ENCODE measurements around the gene PPP3CA. TPM values are rescaled to one million over a fixed set of nuclear protein-coding genes. Genes with fewer than 3 reads are reported as not detected.

PPP3CA gene
- total RNA-seq (2022; extraction: Qiagen RNA extraction) = 22.8 to 28.1 TPM (median 27.2 TPM) in 5 replicates

GRCh38 chr4:101347267-101347556 lies at the start of gene PPP3CA:
PPP3CA (minus strand) TSS chr4:101347526.

